Measurements from ENCODE around the gene CDK2. TPM values are rescaled to one million over a fixed set of nuclear protein-coding genes. Genes with fewer than 3 reads are reported as not detected.

CDK2 gene
- total and polyA plus RNA-seq, 9 of the 15 experiments (the other 6 are each of a cell fraction or from before 2014, with no cell fraction given), result 17.4 to 213 (median 109) TPM

GRCh38 chr12:55972911-55973598 lies 6.4 kb downstream of the CDK2 start (continued):
- TF ChIP-seq, protein P1, sequence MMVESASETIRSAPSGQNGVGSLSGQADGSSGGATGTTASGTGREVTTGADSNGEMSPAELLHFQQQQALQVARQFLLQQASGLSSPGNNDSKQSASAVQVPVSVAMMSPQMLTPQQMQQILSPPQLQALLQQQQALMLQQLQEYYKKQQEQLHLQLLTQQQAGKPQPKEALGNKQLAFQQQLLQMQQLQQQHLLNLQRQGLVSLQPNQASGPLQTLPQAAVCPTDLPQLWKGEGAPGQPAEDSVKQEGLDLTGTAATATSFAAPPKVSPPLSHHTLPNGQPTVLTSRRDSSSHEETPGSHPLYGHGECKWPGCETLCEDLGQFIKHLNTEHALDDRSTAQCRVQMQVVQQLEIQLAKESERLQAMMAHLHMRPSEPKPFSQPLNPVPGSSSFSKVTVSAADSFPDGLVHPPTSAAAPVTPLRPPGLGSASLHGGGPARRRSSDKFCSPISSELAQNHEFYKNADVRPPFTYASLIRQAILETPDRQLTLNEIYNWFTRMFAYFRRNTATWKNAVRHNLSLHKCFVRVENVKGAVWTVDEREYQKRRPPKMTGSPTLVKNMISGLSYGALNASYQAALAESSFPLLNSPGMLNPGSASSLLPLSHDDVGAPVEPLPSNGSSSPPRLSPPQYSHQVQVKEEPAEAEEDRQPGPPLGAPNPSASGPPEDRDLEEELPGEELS (CRISPR knock-in tag; IDR thresholded peaks at IDR 0.05; ENCODE audit: borderline replicate concordance), result no peak
- TF ChIP-seq ETV6 (IDR thresholded peaks at IDR 0.05; ENCODE audit: borderline replicate concordance in 1 of 2, low read depth in 2 of 2, low read length in 1 of 2), result no peak
- no peak for TF ChIP-seq ETV6 (CRISPR knock-in tag; IDR thresholded peaks at IDR 0.05; ENCODE audit: borderline replicate concordance)
- no peak for TF ChIP-seq ZNF175 (CRISPR knock-in tag; IDR thresholded peaks at IDR 0.05; ENCODE audit: low read depth)
- 0 out of 2 replicates have a peak, but pooled peaks have one; percentile 80 for TF ChIP-seq DNMT1 (IDR thresholded peaks at IDR 0.05)
- TF ChIP-seq, protein P2, sequence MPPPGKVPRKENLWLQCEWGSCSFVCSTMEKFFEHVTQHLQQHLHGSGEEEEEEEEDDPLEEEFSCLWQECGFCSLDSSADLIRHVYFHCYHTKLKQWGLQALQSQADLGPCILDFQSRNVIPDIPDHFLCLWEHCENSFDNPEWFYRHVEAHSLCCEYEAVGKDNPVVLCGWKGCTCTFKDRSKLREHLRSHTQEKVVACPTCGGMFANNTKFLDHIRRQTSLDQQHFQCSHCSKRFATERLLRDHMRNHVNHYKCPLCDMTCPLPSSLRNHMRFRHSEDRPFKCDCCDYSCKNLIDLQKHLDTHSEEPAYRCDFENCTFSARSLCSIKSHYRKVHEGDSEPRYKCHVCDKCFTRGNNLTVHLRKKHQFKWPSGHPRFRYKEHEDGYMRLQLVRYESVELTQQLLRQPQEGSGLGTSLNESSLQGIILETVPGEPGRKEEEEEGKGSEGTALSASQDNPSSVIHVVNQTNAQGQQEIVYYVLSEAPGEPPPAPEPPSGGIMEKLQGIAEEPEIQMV (tag; conservative IDR thresholded peaks at IDR 0.05; ENCODE audit: low read depth), result no peak
- no peak for TF ChIP-seq HDAC8 (tag; IDR thresholded peaks at IDR 0.05)
- no peak for TF ChIP-seq CHD1 (IDR thresholded peaks at IDR 0.05; ENCODE audit: low read length)
- TF ChIP-seq SMAD4 (CRISPR knock-in tag; conservative IDR thresholded peaks at IDR 0.05), result peak; percentile 27; the same call in 1 of the 2 replicates
- no peak for TF ChIP-seq ZNF121 (CRISPR knock-in tag; conservative IDR thresholded peaks at IDR 0.05)
- TF ChIP-seq, protein P3, sequence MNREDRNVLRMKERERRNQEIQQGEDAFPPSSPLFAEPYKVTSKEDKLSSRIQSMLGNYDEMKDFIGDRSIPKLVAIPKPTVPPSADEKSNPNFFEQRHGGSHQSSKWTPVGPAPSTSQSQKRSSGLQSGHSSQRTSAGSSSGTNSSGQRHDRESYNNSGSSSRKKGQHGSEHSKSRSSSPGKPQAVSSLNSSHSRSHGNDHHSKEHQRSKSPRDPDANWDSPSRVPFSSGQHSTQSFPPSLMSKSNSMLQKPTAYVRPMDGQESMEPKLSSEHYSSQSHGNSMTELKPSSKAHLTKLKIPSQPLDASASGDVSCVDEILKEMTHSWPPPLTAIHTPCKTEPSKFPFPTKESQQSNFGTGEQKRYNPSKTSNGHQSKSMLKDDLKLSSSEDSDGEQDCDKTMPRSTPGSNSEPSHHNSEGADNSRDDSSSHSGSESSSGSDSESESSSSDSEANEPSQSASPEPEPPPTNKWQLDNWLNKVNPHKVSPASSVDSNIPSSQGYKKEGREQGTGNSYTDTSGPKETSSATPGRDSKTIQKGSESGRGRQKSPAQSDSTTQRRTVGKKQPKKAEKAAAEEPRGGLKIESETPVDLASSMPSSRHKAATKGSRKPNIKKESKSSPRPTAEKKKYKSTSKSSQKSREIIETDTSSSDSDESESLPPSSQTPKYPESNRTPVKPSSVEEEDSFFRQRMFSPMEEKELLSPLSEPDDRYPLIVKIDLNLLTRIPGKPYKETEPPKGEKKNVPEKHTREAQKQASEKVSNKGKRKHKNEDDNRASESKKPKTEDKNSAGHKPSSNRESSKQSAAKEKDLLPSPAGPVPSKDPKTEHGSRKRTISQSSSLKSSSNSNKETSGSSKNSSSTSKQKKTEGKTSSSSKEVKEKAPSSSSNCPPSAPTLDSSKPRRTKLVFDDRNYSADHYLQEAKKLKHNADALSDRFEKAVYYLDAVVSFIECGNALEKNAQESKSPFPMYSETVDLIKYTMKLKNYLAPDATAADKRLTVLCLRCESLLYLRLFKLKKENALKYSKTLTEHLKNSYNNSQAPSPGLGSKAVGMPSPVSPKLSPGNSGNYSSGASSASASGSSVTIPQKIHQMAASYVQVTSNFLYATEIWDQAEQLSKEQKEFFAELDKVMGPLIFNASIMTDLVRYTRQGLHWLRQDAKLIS (CRISPR knock-in tag; IDR thresholded peaks at IDR 0.05), result no peak
- TF ChIP-seq CHCHD3 (CRISPR knock-in tag; IDR thresholded peaks at IDR 0.05), result no peak
- peak; percentile 59 for TF ChIP-seq POLR2A (conservative IDR thresholded peaks at IDR 0.05)
- no peak; the same call in 1 of the 2 replicates for TF ChIP-seq PHF21A (IDR thresholded peaks at IDR 0.05; ENCODE audit: borderline replicate concordance, low read depth)
- TF ChIP-seq ZNF239 (CRISPR knock-in tag; IDR thresholded peaks at IDR 0.05), result no peak
- no peak for TF ChIP-seq ZBTB33 (CRISPR knock-in tag; IDR thresholded peaks at IDR 0.05)
- no peak for TF ChIP-seq FOXM1 (IDR thresholded peaks at IDR 0.05; ENCODE audit: low read depth)
- TF ChIP-seq FOXM1 (CRISPR knock-in tag; IDR thresholded peaks at IDR 0.05; ENCODE audit: low read depth), result no peak
- no peak for TF ChIP-seq HNRNPUL1 (IDR thresholded peaks at IDR 0.05; ENCODE audit: low read length)
- TF ChIP-seq BRD9 (IDR thresholded peaks at IDR 0.05; ENCODE audit: low read depth, partially characterized antibody), result peak; percentile 94
